Measurements from ENCODE around the gene POLR3K.

DNA sequence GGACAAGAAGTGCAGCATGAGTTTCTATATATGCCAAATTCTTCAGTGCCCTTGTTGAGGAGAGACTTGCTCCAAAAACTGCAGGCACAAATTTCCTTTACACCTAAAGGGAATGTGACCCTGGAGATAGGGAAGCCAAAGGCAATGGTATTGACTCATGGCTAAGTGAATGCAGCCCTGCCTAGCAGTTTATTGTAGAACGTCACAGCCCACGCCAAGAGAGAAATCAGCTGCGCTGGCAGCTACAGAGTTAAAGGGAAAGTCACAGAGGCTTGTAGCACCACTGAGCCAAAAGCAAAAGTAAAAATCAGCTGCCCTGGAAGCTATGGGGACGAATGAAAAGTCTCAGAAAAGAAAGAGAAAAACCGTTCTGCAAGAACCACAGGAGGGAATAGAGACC lies 10.1 kb downstream of the POLR3K start:
- no peak for TF ChIP-seq EZH2 (IDR thresholded peaks at IDR 0.05; ENCODE audit: insufficient read depth, poor library complexity, severe bottlenecking)
- TF ChIP-seq EZH2phosphoT487 (IDR thresholded peaks at IDR 0.05; ENCODE audit: insufficient read depth, low read depth): no peak
